Upper lobe of left lung (tissue), 6 donors: ENCODE data around the gene SRRM3. TPM values are rescaled to one million over a fixed set of nuclear protein-coding genes. Genes with fewer than 3 reads are reported as not detected.

Experiments
- ATAC-seq, 2 donors: fragments of 200-7000 bp; cut with Tn5 transposase; one replicate each; pipeline ENCODE4 v1.9.1; 2022; ENCODE audit warnings: mild to moderate bottlenecking in 2 of 2, moderate library complexity in 2 of 2; ENCODE audit not compliant: low FRiP score in 2 of 2
- DNase-seq, 2 donors: peaks; one replicate each; pipeline ENCODE4 v3.0.0-alpha.2; 2019 to 2020
- H3K27ac ChIP-seq, 4 donors: fragments of 200-600 bp; sonication (generic); one replicate each; pipeline ENCODE4 v1.5.1; 2016 to 2019
- H3K27me3 ChIP-seq, 4 donors: fragments of 200-600 bp; sonication (generic); one replicate each; pipeline ENCODE4 v1.5.1; 2017 to 2019
- H3K36me3 ChIP-seq, 4 donors: fragments of 200-600 bp; sonication (generic); one replicate each; pipeline ENCODE4 v1.5.1; 2016 to 2019
- H3K4me1 ChIP-seq, 4 donors: fragments of 200-600 bp; sonication (generic); one replicate each; pipeline ENCODE4 v1.5.1; 2018 to 2019
- H3K4me3 ChIP-seq, 4 donors: fragments of 200-600 bp; sonication (generic); one replicate each; pipeline ENCODE4 v1.5.1; 2017 to 2019; ENCODE audit warnings: mild to moderate bottlenecking in 2 of 4, moderate library complexity in 1 of 4
- H3K9me3 ChIP-seq, 4 donors: fragments of 200-600 bp; sonication (generic); one replicate each; pipeline ENCODE4 v1.5.1; 2018 to 2019
- CTCF ChIP-seq, 6 experiments: fragments of 450-650 bp in 4 of 6; fragments of 200-600 bp in 2 of 6; sonication (generic) in 2 of 6; IDR thresholded peaks; one replicate each; pipeline ENCODE4 v1.5.1; 2016 to 2019; ENCODE audit warnings: antibody characterized with exemption in 6 of 6
- EP300 ChIP-seq, 4 donors: sonication (generic); formaldehyde crosslinking; IDR thresholded peaks; one replicate each; pipeline ENCODE4 v1.5.1; 2017; ENCODE audit warnings: antibody characterized with exemption in 4 of 4, control low read depth in 2 of 4
- POLR2A ChIP-seq, 4 donors: fragments of 450-650 bp; IDR thresholded peaks; one replicate each; pipeline ENCODE4 v1.5.1; 2016 to 2017; ENCODE audit warnings: antibody characterized with exemption in 4 of 4, mild to moderate bottlenecking in 2 of 4
- POLR2AphosphoS5 ChIP-seq, 2 donors: sonication (generic); formaldehyde crosslinking; IDR thresholded peaks; one replicate each; pipeline ENCODE4 v1.5.1; 2017; ENCODE audit warnings: antibody characterized with exemption in 2 of 2
- WGBS, 2 donors: methylation state at CpG; one replicate each; pipeline ENCODE4 v1.1.5; 2017 to 2018; 5-methylcytosine and 5-hydroxymethylcytosine counted together
- total RNA-seq, 6 donors: library from RNA; depleted of rRNA in 4 of 6; stranded (reverse); fragments of >200 nt in 4 of 6; gene quantifications; one replicate each; pipeline versions ENCODE4 v1.1.0 to v1.2.1, GENCODE V29; 2016 to 2021
- donor health status: DM: no; HTN: no; CAD: no; lungs with moderate emphysema.
- donor health status: DM: no; HTN: yes; CAD: no; lungs with severe emphysema.

Gene SRRM3
- total RNA-seq, 6 donors from 2014 or later = 0.30 to 1.5 (median 0.72) TPM

DNA sequence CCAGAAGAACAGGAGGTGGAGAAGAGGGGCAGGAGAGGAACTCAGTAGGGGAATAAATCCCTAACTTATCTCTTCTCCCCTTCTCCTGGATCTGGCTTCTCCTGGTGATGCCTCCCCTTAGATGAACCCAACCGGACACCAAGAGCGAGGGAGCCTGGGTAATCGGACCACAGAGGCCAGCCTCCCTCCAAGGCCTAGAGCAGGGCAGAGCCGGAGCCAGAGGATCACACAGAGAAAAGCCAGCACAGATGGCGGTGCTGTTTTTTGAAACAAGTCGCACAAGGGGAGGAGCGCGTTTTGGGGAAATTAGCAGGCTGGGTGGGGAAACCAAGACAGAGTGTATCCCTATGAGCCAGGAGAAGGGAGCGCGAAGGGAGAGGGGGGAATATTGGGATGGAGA is 4.9 kb upstream of the SRRM3 start:
- H3K4me3 ChIP-seq = no peak overlapping the region
- no peak overlapping the region for H3K27ac ChIP-seq
- ATAC-seq = no peak
- peaks cover 0 to 6% (median 1%) of the 10 kb centered on the region in 4 donors for H3K4me1 ChIP-seq
- DNase-seq = no peak
- peaks cover 0 to 3% (median 0%) of the 10 kb centered on the region in 4 donors for H3K9me3 ChIP-seq
- peaks cover 0 to 3% (median under 1%) of the 10 kb centered on the region in 4 donors for H3K27me3 ChIP-seq
- no peaks in the 10 kb centered on the region for H3K36me3 ChIP-seq
- 85 to 88% methylated on average over 10 of the region's 10 CpGs for WGBS, 2 donors
- TF ChIP-seq CTCF (IDR thresholded peaks at IDR 0.05) (no peak), EP300 (IDR thresholded peaks at IDR 0.05) (no peak), POLR2A (IDR thresholded peaks at IDR 0.05) (no peak), POLR2AphosphoS5 (IDR thresholded peaks at IDR 0.05) (no peak)

- H3K27me3 ChIP-seq = peaks cover 0 to 8% (median 4%) of the 10 kb centered on the region in 4 donors
- H3K4me3 ChIP-seq = no peak overlapping the region
- TF ChIP-seq POLR2A (IDR thresholded peaks at IDR 0.05) = no peak
- TF ChIP-seq POLR2AphosphoS5 (IDR thresholded peaks at IDR 0.05) = no peak
- TF ChIP-seq CTCF (IDR thresholded peaks at IDR 0.05) = no peak
- TF ChIP-seq EP300 (IDR thresholded peaks at IDR 0.05) = no peak
- no peak overlapping the region for H3K27ac ChIP-seq
- WGBS, 2 donors = 29 to 35% methylated on average over 4 of the region's 4 CpGs
- no peaks in the 10 kb centered on the region for H3K9me3 ChIP-seq
- H3K4me1 ChIP-seq = peaks cover 0 to 9% (median 3%) of the 10 kb centered on the region in 4 donors
- ATAC-seq (no peak), DNase-seq (no peak)
- no peaks in the 10 kb centered on the region for H3K36me3 ChIP-seq
Measured at GRCh38 chr7:76198202-76198601, 3.5 kb upstream of the SRRM3 start.

GRCh38 chr7:76202666-76203030 is 952 bp downstream of the SRRM3 start:
- H3K4me1 ChIP-seq = peaks cover 0 to 9% (median 3%) of the 10 kb centered on the region in 4 donors
- H3K4me3 ChIP-seq = no peak overlapping the region
- TF ChIP-seq EP300 (IDR thresholded peaks at IDR 0.05) (no peak), CTCF (IDR thresholded peaks at IDR 0.05) (no peak), POLR2A (IDR thresholded peaks at IDR 0.05) (no peak)
- H3K9me3 ChIP-seq = no peaks in the 10 kb centered on the region
- H3K27me3 ChIP-seq = peaks cover 0 to 8% (median 4%) of the 10 kb centered on the region in 4 donors
- ATAC-seq (no peak), DNase-seq (no peak)
- no peak overlapping the region for H3K27ac ChIP-seq
- WGBS, 2 donors = 34 to 45% methylated on average over 8 of the region's 8 CpGs
- no peaks in the 10 kb centered on the region for H3K36me3 ChIP-seq

GRCh38 chr7:76204147-76204546 is 2.5 kb downstream of the SRRM3 start:
- peaks cover 0 to 8% (median 4%) of the 10 kb centered on the region in 4 donors for H3K27me3 ChIP-seq
- DNase-seq = no peak
- no peak for ATAC-seq
- no peaks in the 10 kb centered on the region for H3K36me3 ChIP-seq
- no peak overlapping the region for H3K27ac ChIP-seq
- WGBS, 2 donors = 69 to 77% methylated on average over 2 of the region's 2 CpGs
- TF ChIP-seq CTCF (IDR thresholded peaks at IDR 0.05) = no peak
- no peak for TF ChIP-seq POLR2AphosphoS5 (IDR thresholded peaks at IDR 0.05)
- no peak for TF ChIP-seq EP300 (IDR thresholded peaks at IDR 0.05)
- no peak for TF ChIP-seq POLR2A (IDR thresholded peaks at IDR 0.05)
- H3K4me1 ChIP-seq = peaks cover 0 to 9% (median 3%) of the 10 kb centered on the region in 4 donors
- H3K4me3 ChIP-seq = no peak overlapping the region
- H3K9me3 ChIP-seq = no peaks in the 10 kb centered on the region

DNA sequence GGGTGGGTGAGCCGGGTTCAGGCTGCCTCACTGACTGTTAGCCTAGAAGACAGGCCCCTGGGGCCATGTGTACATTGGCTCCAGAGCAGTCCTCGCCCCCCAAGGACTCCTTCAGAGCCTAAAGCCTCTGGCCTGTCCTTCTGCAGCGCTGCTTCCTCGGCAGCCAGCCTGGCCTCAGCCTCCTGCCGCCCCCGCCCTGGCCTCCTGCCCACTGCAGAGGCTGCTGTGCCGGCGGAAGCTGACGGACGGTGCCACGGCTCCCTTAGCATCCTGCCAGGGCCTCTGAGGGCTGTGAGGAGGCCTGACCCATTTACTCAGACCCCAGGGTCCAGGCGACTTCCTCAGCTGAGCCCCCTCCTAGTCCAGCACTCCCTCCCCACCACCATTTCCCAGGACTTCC is 4.9 kb downstream of the SRRM3 start:
- WGBS, 2 donors = 41 to 58% methylated on average over 3 to 10 of the region's 12 CpGs
- no peaks in the 10 kb centered on the region for H3K9me3 ChIP-seq
- H3K27ac ChIP-seq = no peak overlapping the region
- peaks cover 0 to 5% (median 3%) of the 10 kb centered on the region in 4 donors for H3K4me1 ChIP-seq
- no peak overlapping the region for H3K4me3 ChIP-seq
- ATAC-seq (no peak), DNase-seq (no peak)
- no peaks in the 10 kb centered on the region for H3K36me3 ChIP-seq
- TF ChIP-seq CTCF (IDR thresholded peaks at IDR 0.05) (no peak), POLR2A (IDR thresholded peaks at IDR 0.05) (no peak), EP300 (IDR thresholded peaks at IDR 0.05) (no peak), POLR2AphosphoS5 (IDR thresholded peaks at IDR 0.05) (no peak)
- H3K27me3 ChIP-seq = peaks cover 0 to 7% (median 3%) of the 10 kb centered on the region in 4 donors
